Neural progenitor cell (in vitro differentiated cells): ENCODE data around the gene PGM5. TPM values are rescaled to one million over a fixed set of nuclear protein-coding genes. Genes with fewer than 3 reads are reported as not detected.

Experiments
- DNase-seq: peaks from one replicate; pipeline ENCODE4 v3.0.0-alpha.2; 2016; ENCODE audit warnings: low spot score
- H2AFZ ChIP-seq: fragments of 200-600 bp; sonication (generic); replicated peaks from 2 replicates; pipeline ENCODE4 v1.6.1; 2016; ENCODE audit warnings: antibody characterized with exemption
- H3F3A ChIP-seq: fragments of 200-600 bp; sonication (generic); 2 replicates; pipeline ENCODE4 v1.6.1; 2016; ENCODE audit warnings: antibody characterized with exemption, low read depth
- H3K27ac ChIP-seq: fragments of 200-600 bp; sonication (generic); 2 replicates; pipeline ENCODE4 v1.5.1; 2016; ENCODE audit warnings: mild to moderate bottlenecking
- H3K27me3 ChIP-seq: fragments of 200-600 bp; sonication (generic); 2 replicates; pipeline ENCODE4 v1.6.1; 2016; ENCODE audit warnings: mild to moderate bottlenecking, moderate library complexity
- H3K36me3 ChIP-seq: fragments of 200-600 bp; sonication (generic); 2 replicates; pipeline ENCODE4 v1.5.1; 2016
- H3K4me1 ChIP-seq: fragments of 200-600 bp; sonication (generic); 2 replicates; pipeline ENCODE4 v1.6.1; 2016; ENCODE audit warnings: mixed run types
- H3K4me2 ChIP-seq: fragments of 200-600 bp; sonication (generic); 2 replicates; pipeline ENCODE4 v1.6.1; 2016
- H3K4me3 ChIP-seq: fragments of 200-600 bp; sonication (generic); 2 replicates; pipeline ENCODE4 v1.5.1; 2016
- H3K79me2 ChIP-seq: fragments of 200-600 bp; sonication (generic); 2 replicates; pipeline ENCODE4 v1.6.1; 2016; ENCODE audit warnings: low read depth
- H3K9ac ChIP-seq: fragments of 200-600 bp; sonication (generic); 2 replicates; pipeline ENCODE4 v1.6.1; 2016
- H3K9me3 ChIP-seq: fragments of 200-600 bp; sonication (generic); 2 replicates; pipeline ENCODE4 v1.5.1; 2016; ENCODE audit warnings: low read depth
- H4K20me1 ChIP-seq: fragments of 200-600 bp; sonication (generic); 2 replicates; pipeline ENCODE4 v1.6.1; 2016; ENCODE audit warnings: low read depth
- H3K27ac Mint-ChIP-seq: 3 replicates; pipeline ENCODE4 v1.8.0; 2021; ENCODE audit warnings: mixed read lengths
- H3K27me3 Mint-ChIP-seq: 2 replicates; pipeline ENCODE4 v1.8.0; 2022; ENCODE audit warnings: low read depth, mild to moderate bottlenecking, inconsistent platforms, moderate library complexity, mixed read lengths; ENCODE audit not compliant: insufficient read depth
- H3K36me3 Mint-ChIP-seq: 3 replicates; pipeline ENCODE4 v1.8.0; 2021; ENCODE audit warnings: mixed read lengths
- H3K4me1 Mint-ChIP-seq: 3 replicates; pipeline ENCODE4 v1.8.0; 2021; ENCODE audit warnings: mixed read lengths
- H3K4me3 Mint-ChIP-seq: 3 replicates; pipeline ENCODE4 v1.8.0; 2021; ENCODE audit warnings: mild to moderate bottlenecking, moderate library complexity, mixed read lengths
- H3K9me3 Mint-ChIP-seq: 3 replicates; pipeline ENCODE4 v1.8.0; 2020; ENCODE audit warnings: mixed read lengths
- EZH2 ChIP-seq: fragments of 200-600 bp; sonication (generic); IDR thresholded peaks from 2 replicates; pipeline ENCODE4 v1.6.1; 2017; ENCODE audit warnings: antibody characterized with exemption, mild to moderate bottlenecking, moderate library complexity
- EZH2phosphoT487 ChIP-seq: fragments of 200-600 bp; sonication (generic); IDR thresholded peaks from 2 replicates; pipeline ENCODE4 v1.6.1; 2017; ENCODE audit warnings: antibody characterized with exemption
- total RNA-seq: library from RNA; depleted of rRNA; stranded (reverse); fragments of >200 nt; gene quantifications from 2 replicates; pipeline ENCODE4 v1.2.3, GENCODE V29; 2015; ENCODE audit warnings: low replicate concordance
- TF ChIP-seq, protein P1 (sequence below): fragments of 200-600 bp; sonication (generic); IDR thresholded peaks from 2 replicates; pipeline ENCODE4 v1.5.1; 2017; ENCODE audit warnings: antibody characterized with exemption, mild to moderate bottlenecking

The PGM5 gene
- total RNA-seq, 1 donor from 2014 or later, result 2.0 TPM

DNA sequence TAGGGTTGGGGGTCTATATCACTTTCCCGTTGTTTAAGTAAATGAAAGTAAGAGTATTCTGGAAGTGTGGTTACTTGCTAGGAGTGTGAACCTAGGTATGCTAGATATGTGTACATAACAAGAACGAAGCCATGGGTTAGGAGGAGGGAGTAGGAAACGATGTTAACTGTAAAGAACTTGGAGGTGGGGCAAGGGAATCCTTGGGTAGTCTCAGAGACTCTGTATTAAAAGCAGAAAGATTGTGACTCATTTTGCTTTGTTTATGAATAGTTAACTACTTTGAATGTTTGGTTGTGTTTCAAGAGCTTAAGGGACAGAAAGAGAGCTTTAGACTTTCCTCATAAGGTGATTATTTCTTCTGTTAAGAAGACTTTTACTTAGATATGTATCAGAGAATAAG is 124.4 kb downstream of the PGM5 start:
- Histone ChIP-seq H3F3A (no peaks in the 10 kb centered on the region), H2AFZ (no peak overlapping the region), H3K4me1 (peaks cover 11% of the 10 kb centered on the region), H3K27ac (no peak overlapping the region), H3K4me2 (no peak overlapping the region), H3K36me3 (no peaks in the 10 kb centered on the region), H3K27me3 (peaks cover 93% of the 10 kb centered on the region), H4K20me1 (no peaks in the 10 kb centered on the region), H3K4me3 (no peak overlapping the region), H3K79me2 (no peaks in the 10 kb centered on the region), H3K9ac (no peak overlapping the region), H3K9me3 (no peaks in the 10 kb centered on the region)
- H3K27me3 Mint-ChIP-seq, result no peaks in the 10 kb centered on the region
- peaks cover 5% of the 10 kb centered on the region for H3K36me3 Mint-ChIP-seq
- TF ChIP-seq EZH2phosphoT487 (no peak), EZH2 (no peak)
- TF ChIP-seq, protein P1, sequence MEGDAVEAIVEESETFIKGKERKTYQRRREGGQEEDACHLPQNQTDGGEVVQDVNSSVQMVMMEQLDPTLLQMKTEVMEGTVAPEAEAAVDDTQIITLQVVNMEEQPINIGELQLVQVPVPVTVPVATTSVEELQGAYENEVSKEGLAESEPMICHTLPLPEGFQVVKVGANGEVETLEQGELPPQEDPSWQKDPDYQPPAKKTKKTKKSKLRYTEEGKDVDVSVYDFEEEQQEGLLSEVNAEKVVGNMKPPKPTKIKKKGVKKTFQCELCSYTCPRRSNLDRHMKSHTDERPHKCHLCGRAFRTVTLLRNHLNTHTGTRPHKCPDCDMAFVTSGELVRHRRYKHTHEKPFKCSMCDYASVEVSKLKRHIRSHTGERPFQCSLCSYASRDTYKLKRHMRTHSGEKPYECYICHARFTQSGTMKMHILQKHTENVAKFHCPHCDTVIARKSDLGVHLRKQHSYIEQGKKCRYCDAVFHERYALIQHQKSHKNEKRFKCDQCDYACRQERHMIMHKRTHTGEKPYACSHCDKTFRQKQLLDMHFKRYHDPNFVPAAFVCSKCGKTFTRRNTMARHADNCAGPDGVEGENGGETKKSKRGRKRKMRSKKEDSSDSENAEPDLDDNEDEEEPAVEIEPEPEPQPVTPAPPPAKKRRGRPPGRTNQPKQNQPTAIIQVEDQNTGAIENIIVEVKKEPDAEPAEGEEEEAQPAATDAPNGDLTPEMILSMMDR, result no peak
- H3K9me3 Mint-ChIP-seq, result peaks cover 5% of the 10 kb centered on the region
- H3K4me1 Mint-ChIP-seq, result peaks cover 12% of the 10 kb centered on the region
- no peak for DNase-seq
- no peak overlapping the region for H3K27ac Mint-ChIP-seq
- H3K4me3 Mint-ChIP-seq, result no peak overlapping the region

DNA sequence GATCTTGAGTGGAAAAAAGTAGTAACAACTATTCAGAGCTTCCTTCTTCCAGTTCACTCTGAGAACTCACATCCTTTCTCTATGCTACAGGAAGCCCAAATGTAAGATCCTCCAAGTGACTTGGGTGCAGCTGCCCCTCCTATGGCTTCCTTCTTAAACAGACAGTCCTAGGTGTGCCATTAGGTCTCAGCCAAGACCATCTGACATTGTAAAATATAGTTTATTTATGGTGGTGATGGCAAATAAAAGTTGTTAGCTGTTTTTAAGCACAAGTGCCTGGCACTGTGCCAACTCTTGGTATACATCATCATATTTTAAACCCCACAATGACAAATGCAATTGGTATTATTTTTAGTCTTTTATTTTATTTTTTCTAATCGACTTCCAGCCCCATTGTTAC is 126.1 kb downstream of the PGM5 start:
- H3K27ac ChIP-seq, result no peak overlapping the region
- H3K4me1 Mint-ChIP-seq, result peaks cover 3% of the 10 kb centered on the region
- H3K9me3 ChIP-seq, result no peaks in the 10 kb centered on the region
- no peak for DNase-seq
- H3K79me2 ChIP-seq, result no peaks in the 10 kb centered on the region
- H3K36me3 Mint-ChIP-seq, result peaks cover 5% of the 10 kb centered on the region
- H3K27me3 ChIP-seq, result peaks cover 92% of the 10 kb centered on the region
- H3K9ac ChIP-seq, result no peak overlapping the region
- no peak overlapping the region for H3K27ac Mint-ChIP-seq
- peaks cover 1% of the 10 kb centered on the region for H3K4me1 ChIP-seq
- no peaks in the 10 kb centered on the region for H3F3A ChIP-seq
- H2AFZ ChIP-seq, result no peak overlapping the region
- no peak overlapping the region for H3K4me3 Mint-ChIP-seq
- peaks cover 10% of the 10 kb centered on the region for H3K9me3 Mint-ChIP-seq
- H3K4me2 ChIP-seq, result no peak overlapping the region
- H3K36me3 ChIP-seq, result no peaks in the 10 kb centered on the region
- H3K4me3 ChIP-seq, result no peak overlapping the region
- no peaks in the 10 kb centered on the region for H4K20me1 ChIP-seq
- TF ChIP-seq, protein P1, result no peak
- TF ChIP-seq EZH2phosphoT487 (no peak), EZH2 (no peak)
- no peaks in the 10 kb centered on the region for H3K27me3 Mint-ChIP-seq

DNA sequence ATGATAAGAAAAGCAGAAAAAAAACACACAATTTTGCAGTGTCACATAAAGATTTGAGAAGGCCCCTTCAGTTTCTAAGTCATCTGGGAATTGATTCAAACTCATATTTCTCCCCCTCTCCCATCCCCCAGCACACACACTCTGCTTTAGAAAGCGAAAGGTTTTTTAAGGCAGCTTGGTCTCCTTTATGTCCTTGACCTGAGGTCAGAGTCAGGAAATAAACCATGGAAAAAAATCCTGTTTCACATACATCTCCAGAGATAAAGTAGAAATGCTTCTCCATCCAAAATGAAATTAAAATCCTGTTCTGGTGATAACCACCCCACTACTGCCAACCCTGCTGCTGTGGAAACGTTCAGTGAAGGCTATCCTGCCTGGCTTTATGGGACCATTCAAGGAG is 131.7 kb downstream of the PGM5 start:
- no peaks in the 10 kb centered on the region for H3K27me3 Mint-ChIP-seq
- DNase-seq, result no peak
- Histone ChIP-seq H2AFZ (no peak overlapping the region), H3F3A (no peaks in the 10 kb centered on the region), H3K27me3 (peaks cover 96% of the 10 kb centered on the region), H3K4me3 (no peak overlapping the region), H3K79me2 (no peaks in the 10 kb centered on the region), H3K9me3 (no peaks in the 10 kb centered on the region), H4K20me1 (no peaks in the 10 kb centered on the region), H3K36me3 (no peaks in the 10 kb centered on the region), H3K4me2 (no peak overlapping the region), H3K27ac (no peak overlapping the region), H3K9ac (no peak overlapping the region), H3K4me1 (no peaks in the 10 kb centered on the region)
- no peak overlapping the region for H3K4me3 Mint-ChIP-seq
- peaks cover 9% of the 10 kb centered on the region for H3K4me1 Mint-ChIP-seq
- no peak for TF ChIP-seq EZH2phosphoT487
- TF ChIP-seq EZH2, result no peak
- TF ChIP-seq, protein P1, result no peak
- peaks cover 7% of the 10 kb centered on the region for H3K36me3 Mint-ChIP-seq
- peaks cover 9% of the 10 kb centered on the region for H3K9me3 Mint-ChIP-seq
- no peak overlapping the region for H3K27ac Mint-ChIP-seq
